ENCODE results near the gene PTBP2.

PTBP2 gene

GRCh38 chr1:96721416-96722160 lies at the start of gene PTBP2:
Gene PTBP2, plus strand, starts transcription at chr1:96721784. Its CDS starts 81 bp downstream, at chr1:96721865.
- H3K4me3 Mint-ChIP-seq, result peak within 1 kb of the TSS; percentile 84
- peak within 1 kb of the TSS; percentile 94 for H3K27ac Mint-ChIP-seq
- H3K36me3 Mint-ChIP-seq (ENCODE audit: low read depth), result peaks cover 41% of the 10 kb centered on the region
- H3K27me3 Mint-ChIP-seq, result peaks cover 5% of the 10 kb centered on the region
- H3K4me1 Mint-ChIP-seq (ENCODE audit: low read depth), result peaks cover 15% of the 10 kb centered on the region
- H3K9me3 Mint-ChIP-seq, result no peaks in the 10 kb centered on the region
- intact Hi-C loops (cut with micrococcal nuclease), result no loop called here

GRCh38 chr1:96674915-96675314 lies 46.7 kb upstream of the PTBP2 start:
- no peaks in the 10 kb centered on the region for H3K4me1 Mint-ChIP-seq (ENCODE audit: low read depth)
- intact Hi-C loops (cut with micrococcal nuclease), result no loop called here
- H3K36me3 Mint-ChIP-seq (ENCODE audit: low read depth), result no peaks in the 10 kb centered on the region
- no peak overlapping the region for H3K27ac Mint-ChIP-seq
- H3K4me3 Mint-ChIP-seq, result no peak overlapping the region
- peaks cover 30% of the 10 kb centered on the region for H3K9me3 Mint-ChIP-seq
- no peaks in the 10 kb centered on the region for H3K27me3 Mint-ChIP-seq

GRCh38 chr1:96682056-96682455 lies 39.5 kb upstream of the PTBP2 start:
- no peak overlapping the region for H3K27ac Mint-ChIP-seq

GRCh38 chr1:96683931-96684330 lies 37.7 kb upstream of the PTBP2 start:
- H3K4me3 Mint-ChIP-seq, result no peak overlapping the region
- H3K9me3 Mint-ChIP-seq, result peaks cover 8% of the 10 kb centered on the region
- H3K4me1 Mint-ChIP-seq (ENCODE audit: low read depth), result peaks cover 12% of the 10 kb centered on the region
- intact Hi-C loops (cut with micrococcal nuclease), result no loop called here
- no peak overlapping the region for H3K27ac Mint-ChIP-seq
- no peaks in the 10 kb centered on the region for H3K36me3 Mint-ChIP-seq (ENCODE audit: low read depth)
- H3K27me3 Mint-ChIP-seq, result no peaks in the 10 kb centered on the region

More at GRCh38 chr1:96682056-96682455, 39.5 kb upstream of the PTBP2 start:
- Mint-ChIP-seq H3K36me3 (ENCODE audit: low read depth) (no peaks in the 10 kb centered on the region), H3K9me3 (peaks cover 8% of the 10 kb centered on the region), H3K4me1 (ENCODE audit: low read depth) (peaks cover 12% of the 10 kb centered on the region), H3K4me3 (no peak overlapping the region), H3K27me3 (no peaks in the 10 kb centered on the region)
- intact Hi-C loops (cut with micrococcal nuclease), result no loop called here

- no peak overlapping the region for H3K4me3 Mint-ChIP-seq
- H3K36me3 Mint-ChIP-seq (ENCODE audit: low read depth), result no peaks in the 10 kb centered on the region
- peaks cover 12% of the 10 kb centered on the region for H3K4me1 Mint-ChIP-seq (ENCODE audit: low read depth)
- H3K9me3 Mint-ChIP-seq, result peaks cover 8% of the 10 kb centered on the region
- no peaks in the 10 kb centered on the region for H3K27me3 Mint-ChIP-seq
- intact Hi-C loops (cut with micrococcal nuclease), result no loop called here
- no peak overlapping the region for H3K27ac Mint-ChIP-seq
Measured at GRCh38 chr1:96684744-96685143, 36.8 kb upstream of the PTBP2 start.

- H3K27ac Mint-ChIP-seq, result no peak overlapping the region
- no peaks in the 10 kb centered on the region for H3K9me3 Mint-ChIP-seq
- H3K36me3 Mint-ChIP-seq (ENCODE audit: low read depth), result no peaks in the 10 kb centered on the region
- no peaks in the 10 kb centered on the region for H3K27me3 Mint-ChIP-seq
- peaks cover 6% of the 10 kb centered on the region for H3K4me1 Mint-ChIP-seq (ENCODE audit: low read depth)
- intact Hi-C loops (cut with micrococcal nuclease), result no loop called here
- H3K4me3 Mint-ChIP-seq, result no peak overlapping the region
Measured at GRCh38 chr1:96688767-96689166, 32.8 kb upstream of the PTBP2 start.

GRCh38 chr1:96695954-96696353 lies 25.6 kb upstream of the PTBP2 start:
- Mint-ChIP-seq H3K27me3 (no peaks in the 10 kb centered on the region), H3K4me3 (no peak overlapping the region), H3K4me1 (ENCODE audit: low read depth) (no peaks in the 10 kb centered on the region), H3K9me3 (peaks cover 10% of the 10 kb centered on the region), H3K27ac (no peak overlapping the region), H3K36me3 (ENCODE audit: low read depth) (no peaks in the 10 kb centered on the region)
- intact Hi-C loops (cut with micrococcal nuclease), result no loop called here

GRCh38 chr1:96698342-96698983 lies 23.1 kb upstream of the PTBP2 start:
- H3K4me3 Mint-ChIP-seq, result no peak overlapping the region
- H3K27ac Mint-ChIP-seq, result no peak overlapping the region
- intact Hi-C loops (cut with micrococcal nuclease), result no loop called here
- no peaks in the 10 kb centered on the region for H3K27me3 Mint-ChIP-seq
- no peaks in the 10 kb centered on the region for H3K4me1 Mint-ChIP-seq (ENCODE audit: low read depth)
- H3K9me3 Mint-ChIP-seq, result peaks cover 10% of the 10 kb centered on the region
- H3K36me3 Mint-ChIP-seq (ENCODE audit: low read depth), result no peaks in the 10 kb centered on the region

GRCh38 chr1:96703186-96703585 lies 18.4 kb upstream of the PTBP2 start:
- H3K4me3 Mint-ChIP-seq, result no peak overlapping the region
- no peaks in the 10 kb centered on the region for H3K27me3 Mint-ChIP-seq
- H3K27ac Mint-ChIP-seq, result no peak overlapping the region
- no peaks in the 10 kb centered on the region for H3K36me3 Mint-ChIP-seq (ENCODE audit: low read depth)
- intact Hi-C loops (cut with micrococcal nuclease), result no loop called here
- no peaks in the 10 kb centered on the region for H3K4me1 Mint-ChIP-seq (ENCODE audit: low read depth)
- peaks cover 10% of the 10 kb centered on the region for H3K9me3 Mint-ChIP-seq

- no peaks in the 10 kb centered on the region for H3K27me3 Mint-ChIP-seq
- intact Hi-C loops (cut with micrococcal nuclease), result no loop called here
- H3K27ac Mint-ChIP-seq, result no peak overlapping the region
- peaks cover 12% of the 10 kb centered on the region for H3K4me1 Mint-ChIP-seq (ENCODE audit: low read depth)
- no peaks in the 10 kb centered on the region for H3K9me3 Mint-ChIP-seq
- no peak overlapping the region for H3K4me3 Mint-ChIP-seq
- H3K36me3 Mint-ChIP-seq (ENCODE audit: low read depth), result no peaks in the 10 kb centered on the region
Measured at GRCh38 chr1:96707023-96707422, 14.6 kb upstream of the PTBP2 start.

- Mint-ChIP-seq H3K27ac (no peak overlapping the region), H3K4me3 (no peak overlapping the region), H3K27me3 (no peaks in the 10 kb centered on the region), H3K9me3 (no peaks in the 10 kb centered on the region), H3K36me3 (ENCODE audit: low read depth) (no peaks in the 10 kb centered on the region), H3K4me1 (ENCODE audit: low read depth) (peaks cover 12% of the 10 kb centered on the region)
- intact Hi-C loops (cut with micrococcal nuclease), result no loop called here
Measured at GRCh38 chr1:96708482-96708881, 13.1 kb upstream of the PTBP2 start.

- no peaks in the 10 kb centered on the region for H3K36me3 Mint-ChIP-seq (ENCODE audit: low read depth)
- no peaks in the 10 kb centered on the region for H3K9me3 Mint-ChIP-seq
- no peak overlapping the region for H3K27ac Mint-ChIP-seq
- intact Hi-C loops (cut with micrococcal nuclease), result no loop called here
- H3K4me1 Mint-ChIP-seq (ENCODE audit: low read depth), result peaks cover 20% of the 10 kb centered on the region
- H3K4me3 Mint-ChIP-seq, result no peak overlapping the region
- H3K27me3 Mint-ChIP-seq, result no peaks in the 10 kb centered on the region
Measured at GRCh38 chr1:96710708-96711477, 10.7 kb upstream of the PTBP2 start.

- Mint-ChIP-seq H3K4me3 (no peak overlapping the region), H3K27me3 (no peaks in the 10 kb centered on the region), H3K36me3 (ENCODE audit: low read depth) (no peaks in the 10 kb centered on the region), H3K27ac (no peak overlapping the region), H3K4me1 (ENCODE audit: low read depth) (peaks cover 21% of the 10 kb centered on the region), H3K9me3 (no peaks in the 10 kb centered on the region)
- intact Hi-C loops (cut with micrococcal nuclease), result no loop called here
Measured at GRCh38 chr1:96713649-96714048, 7.9 kb upstream of the PTBP2 start.

- H3K9me3 Mint-ChIP-seq, result no peaks in the 10 kb centered on the region
- intact Hi-C loops (cut with micrococcal nuclease), result no loop called here
- H3K27ac Mint-ChIP-seq, result no peak overlapping the region
- peaks cover 21% of the 10 kb centered on the region for H3K4me1 Mint-ChIP-seq (ENCODE audit: low read depth)
- H3K4me3 Mint-ChIP-seq, result no peak overlapping the region
- H3K27me3 Mint-ChIP-seq, result no peaks in the 10 kb centered on the region
- H3K36me3 Mint-ChIP-seq (ENCODE audit: low read depth), result no peaks in the 10 kb centered on the region
Measured at GRCh38 chr1:96714881-96715280, 6.7 kb upstream of the PTBP2 start.

Data from dendritic cell treated with granulocyte-macrophage colony-stimulating factor and Interleukin-4, amounts not matched to agents 40 ng/mL and 50 ng/mL, for 4 days (primary cell).